Progenitor cell of endocrine pancreas (in vitro differentiated cells): ENCODE data around the gene MLNR. TPM values are rescaled to one million over a fixed set of nuclear protein-coding genes. Genes with fewer than 3 reads are reported as not detected.

Experiments
- DNase-seq: peaks from one replicate; pipeline ENCODE4 v3.0.0; 2021; ENCODE audit warnings: low spot score; ENCODE audit not compliant: unreplicated experiment
- H3K27ac Mint-ChIP-seq: 2 replicates; pipeline ENCODE4 v1.8.0; 2021; ENCODE audit warnings: mild to moderate bottlenecking, moderate library complexity, mixed read lengths
- H3K27me3 Mint-ChIP-seq: 2 replicates; pipeline ENCODE4 v1.8.0; 2021; ENCODE audit warnings: mixed read lengths
- H3K36me3 Mint-ChIP-seq: 2 replicates; pipeline ENCODE4 v1.8.0; 2022; ENCODE audit warnings: mixed read lengths; ENCODE audit not compliant: insufficient read depth
- H3K4me1 Mint-ChIP-seq: 2 replicates; pipeline ENCODE4 v1.8.0; 2021; ENCODE audit warnings: low read depth, mixed read lengths
- H3K4me3 Mint-ChIP-seq: 2 replicates; pipeline ENCODE4 v1.8.0; 2021; ENCODE audit warnings: low read depth, mild to moderate bottlenecking, moderate library complexity, mixed read lengths
- H3K9me3 Mint-ChIP-seq: 2 replicates; pipeline ENCODE4 v1.8.0; 2021; ENCODE audit warnings: low read depth, mixed read lengths
- total RNA-seq: library from RNA; stranded (reverse); gene quantifications from 2 replicates; pipeline ENCODE4 v1.2.1, GENCODE V29; 2021
- TF ChIP-seq, protein P1 (sequence below): fragments of 200-600 bp; sonication (generic); IDR thresholded peaks from one replicate; pipeline ENCODE4 v1.5.0; 2021; ENCODE audit warnings: antibody characterized with exemption, mild to moderate bottlenecking; ENCODE audit not compliant: unreplicated experiment

MLNR gene
- total RNA-seq, 1 donor from 2014 or later: 0.31 TPM

DNA sequence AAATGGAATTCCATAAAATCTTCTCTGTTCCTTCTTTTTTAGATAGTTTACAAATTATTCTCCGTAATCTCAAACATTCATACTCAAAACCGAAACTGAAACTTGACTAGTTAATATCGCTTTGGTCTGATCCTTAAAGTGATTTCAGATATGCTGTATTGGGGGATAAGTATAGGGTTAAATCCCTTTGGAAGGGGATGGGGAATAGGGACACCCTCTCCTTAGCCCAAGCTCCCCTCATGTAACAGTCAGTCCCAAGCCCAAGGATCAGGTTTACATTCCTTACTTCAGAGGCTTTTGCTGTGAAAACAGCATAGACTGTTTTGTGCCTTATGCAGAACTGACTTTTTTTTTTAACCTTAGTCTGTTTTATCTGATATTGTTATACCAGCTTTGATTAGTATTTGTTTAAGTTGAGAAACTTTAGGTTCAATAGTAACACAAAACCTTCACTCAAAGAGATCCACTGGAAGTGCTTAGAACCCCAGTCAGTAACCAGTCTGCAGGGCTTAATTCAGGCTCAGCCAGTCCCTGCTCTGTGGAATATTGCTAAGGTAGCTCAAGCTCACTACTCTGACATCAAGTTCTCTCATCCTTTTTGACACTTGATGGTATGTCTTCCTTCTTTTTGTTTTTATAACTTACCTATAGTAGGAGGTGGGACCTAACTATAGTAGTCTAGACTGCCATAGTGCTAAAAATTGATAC, 38.1 kb downstream of the MLNR start:
- TF ChIP-seq, protein P1, sequence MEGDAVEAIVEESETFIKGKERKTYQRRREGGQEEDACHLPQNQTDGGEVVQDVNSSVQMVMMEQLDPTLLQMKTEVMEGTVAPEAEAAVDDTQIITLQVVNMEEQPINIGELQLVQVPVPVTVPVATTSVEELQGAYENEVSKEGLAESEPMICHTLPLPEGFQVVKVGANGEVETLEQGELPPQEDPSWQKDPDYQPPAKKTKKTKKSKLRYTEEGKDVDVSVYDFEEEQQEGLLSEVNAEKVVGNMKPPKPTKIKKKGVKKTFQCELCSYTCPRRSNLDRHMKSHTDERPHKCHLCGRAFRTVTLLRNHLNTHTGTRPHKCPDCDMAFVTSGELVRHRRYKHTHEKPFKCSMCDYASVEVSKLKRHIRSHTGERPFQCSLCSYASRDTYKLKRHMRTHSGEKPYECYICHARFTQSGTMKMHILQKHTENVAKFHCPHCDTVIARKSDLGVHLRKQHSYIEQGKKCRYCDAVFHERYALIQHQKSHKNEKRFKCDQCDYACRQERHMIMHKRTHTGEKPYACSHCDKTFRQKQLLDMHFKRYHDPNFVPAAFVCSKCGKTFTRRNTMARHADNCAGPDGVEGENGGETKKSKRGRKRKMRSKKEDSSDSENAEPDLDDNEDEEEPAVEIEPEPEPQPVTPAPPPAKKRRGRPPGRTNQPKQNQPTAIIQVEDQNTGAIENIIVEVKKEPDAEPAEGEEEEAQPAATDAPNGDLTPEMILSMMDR: no peak
- Mint-ChIP-seq H3K27me3 (no peaks in the 10 kb centered on the region), H3K4me1 (no peaks in the 10 kb centered on the region), H3K4me3 (no peak overlapping the region), H3K9me3 (no peaks in the 10 kb centered on the region), H3K27ac (no peak overlapping the region), H3K36me3 (peaks cover 21% of the 10 kb centered on the region)
- DNase-seq: no peak

DNA sequence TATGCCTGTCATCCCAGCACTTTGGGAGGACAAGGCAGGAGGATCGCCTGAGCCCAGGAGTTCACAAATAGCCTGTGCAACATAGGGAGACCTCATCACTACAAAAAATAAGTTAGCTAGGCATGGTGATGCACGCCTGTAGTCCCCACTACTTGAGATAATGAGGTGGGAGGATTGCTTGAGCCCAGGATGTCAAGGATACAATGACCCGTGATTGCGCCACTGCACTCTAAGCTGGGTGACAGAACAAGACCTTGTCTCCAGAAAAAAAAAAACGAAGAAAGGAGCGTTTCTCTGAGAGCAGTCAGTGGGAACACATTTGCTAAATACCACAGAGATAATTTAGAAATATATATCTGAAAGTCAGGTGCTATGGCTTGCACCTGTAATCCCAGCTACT, 39.4 kb downstream of the MLNR start:
- Mint-ChIP-seq H3K27me3 (no peaks in the 10 kb centered on the region), H3K9me3 (no peaks in the 10 kb centered on the region), H3K36me3 (peaks cover 20% of the 10 kb centered on the region), H3K27ac (no peak overlapping the region), H3K4me3 (no peak overlapping the region), H3K4me1 (no peaks in the 10 kb centered on the region)
- TF ChIP-seq, protein P1: no peak
- no peak for DNase-seq

DNA sequence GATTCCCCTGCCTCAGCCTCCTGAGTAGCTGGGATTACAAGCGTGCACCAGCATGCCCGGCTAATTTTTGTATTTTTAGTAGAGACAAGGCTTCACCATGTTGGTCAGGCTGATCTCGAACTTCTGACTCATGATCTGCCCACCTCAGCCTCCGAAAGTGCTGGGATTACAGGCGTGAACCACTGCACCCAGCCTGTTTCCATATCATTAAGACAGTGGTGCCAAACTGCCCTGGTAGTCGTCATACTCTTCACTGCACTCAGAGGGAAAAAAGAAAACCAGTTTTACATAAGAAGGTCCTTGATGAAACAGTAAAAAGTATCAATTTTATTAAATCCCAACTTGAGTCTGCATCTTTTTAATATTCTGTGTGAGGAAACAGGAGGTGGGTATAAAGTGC, 42.5 kb downstream of the MLNR start:
- no peaks in the 10 kb centered on the region for H3K27me3 Mint-ChIP-seq
- DNase-seq: no peak
- H3K4me1 Mint-ChIP-seq: peaks cover 2% of the 10 kb centered on the region
- no peak overlapping the region for H3K27ac Mint-ChIP-seq
- no peak overlapping the region for H3K4me3 Mint-ChIP-seq
- H3K36me3 Mint-ChIP-seq: peaks cover 7% of the 10 kb centered on the region
- H3K9me3 Mint-ChIP-seq: no peaks in the 10 kb centered on the region
- TF ChIP-seq, protein P1: no peak

DNA sequence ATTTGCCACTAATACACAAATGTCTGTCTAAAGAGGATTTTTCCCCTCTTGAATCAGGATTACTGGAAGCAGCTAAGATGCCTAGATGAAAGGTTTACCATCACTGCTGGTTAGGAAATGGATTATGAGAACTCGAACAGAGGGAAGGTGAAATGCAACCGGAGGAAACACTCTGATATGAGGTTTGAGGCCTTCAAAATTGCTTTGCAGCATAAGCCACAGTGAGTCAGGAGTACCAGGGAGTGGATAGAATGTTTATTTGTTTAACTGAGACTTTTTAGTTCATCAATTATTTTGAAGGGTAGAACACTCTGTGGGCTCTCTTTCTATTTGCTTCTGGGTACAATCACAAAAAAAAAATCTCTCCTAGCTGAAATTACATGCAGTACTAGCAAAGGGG, 45.7 kb downstream of the MLNR start:
- Mint-ChIP-seq H3K4me1 (peaks cover 2% of the 10 kb centered on the region), H3K4me3 (no peak overlapping the region), H3K27me3 (no peaks in the 10 kb centered on the region), H3K36me3 (peaks cover 5% of the 10 kb centered on the region), H3K27ac (no peak overlapping the region), H3K9me3 (no peaks in the 10 kb centered on the region)
- TF ChIP-seq, protein P1: no peak
- no peak for DNase-seq

DNA sequence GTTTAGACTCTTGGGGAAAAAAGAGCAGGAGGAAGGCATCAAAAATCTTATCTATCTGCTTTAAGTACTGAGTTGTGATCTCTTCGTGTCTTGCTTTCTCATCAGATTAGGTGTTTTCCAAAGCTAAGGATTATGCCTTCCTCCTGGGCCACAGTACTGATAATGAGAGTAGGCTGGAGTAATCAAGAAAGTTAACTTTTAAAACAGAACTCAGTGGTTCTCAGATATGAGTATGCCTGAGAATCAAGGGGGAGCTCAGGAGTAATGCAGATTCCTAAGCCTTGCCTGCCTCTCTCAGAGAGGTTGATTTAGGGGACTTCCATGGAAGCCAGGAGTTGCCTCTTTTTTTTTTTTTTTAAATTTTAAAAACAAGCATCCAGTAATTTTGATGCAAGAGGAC, 51.1 kb downstream of the MLNR start:
- no peaks in the 10 kb centered on the region for H3K9me3 Mint-ChIP-seq
- H3K4me3 Mint-ChIP-seq: no peak overlapping the region
- H3K4me1 Mint-ChIP-seq: peaks cover 10% of the 10 kb centered on the region
- no peak overlapping the region for H3K27ac Mint-ChIP-seq
- peaks cover 4% of the 10 kb centered on the region for H3K36me3 Mint-ChIP-seq
- H3K27me3 Mint-ChIP-seq: no peaks in the 10 kb centered on the region
- TF ChIP-seq, protein P1: no peak
- DNase-seq: no peak

Other genes with a start within 250 kb of the MLNR start
- 111 and 116 TPM in 2 replicates for gene FNDC3A, start 244.4 kb upstream of the MLNR start, total RNA-seq
- gene CDADC1, start 27.6 kb downstream of the MLNR start, total RNA-seq: 11.7 and 13.9 TPM in 2 replicates
- 8.8 and 10.5 TPM in 2 replicates for gene CAB39L, start 223.7 kb downstream of the MLNR start, total RNA-seq
- 11.5 and 12.1 TPM in 2 replicates for gene SETDB2, start 223.9 kb downstream of the MLNR start, total RNA-seq